K562 (cell line): ENCODE measurements around the gene SPI1. TPM values are rescaled to one million over a fixed set of nuclear protein-coding genes. Genes with fewer than 3 reads are reported as not detected.

Experiments
- AFF1 ChIP-seq, 2 experiments: fragments of 450-650 bp; IDR thresholded peaks; 2 replicates each; pipeline ENCODE4 v1.6.1; 2018; ENCODE audit warnings: mild to moderate bottlenecking in 2 of 2, low read depth in 1 of 2; ENCODE audit not compliant: partially characterized antibody in 2 of 2
- LEF1 ChIP-seq: fragments of 450-650 bp; IDR thresholded peaks from 2 replicates; pipeline ENCODE4 v1.6.1; 2016; ENCODE audit warnings: mild to moderate bottlenecking
- PATZ1 ChIP-seq: fragments of 250-450 bp; sonication (Bioruptor Pico); IDR thresholded peaks from 2 replicates; pipeline ENCODE4 v1.5.0; 2020; ENCODE audit warnings: mild to moderate bottlenecking, borderline replicate concordance
- POLR2G ChIP-seq: fragments of 200-400 bp; formaldehyde crosslinking; IDR thresholded peaks from 2 replicates; pipeline ENCODE4 v1.6.1; 2017; ENCODE audit warnings: low read depth, mild to moderate bottlenecking, antibody characterized with exemption, low read length, moderate library complexity
- STAT5A ChIP-seq: IDR thresholded peaks from 2 replicates; pipeline ENCODE4 v1.6.1; 2012; ENCODE audit warnings: low read length, inconsistent platforms, borderline replicate concordance
- ZNF431 ChIP-seq: sonication (generic); formaldehyde crosslinking; IDR thresholded peaks from 2 replicates; pipeline ENCODE4 v1.8.0; 2022; ENCODE audit warnings: mild to moderate bottlenecking, missing genetic modification reagents
- ZNF592 ChIP-seq: fragments of 450-650 bp; IDR thresholded peaks from 2 replicates; pipeline ENCODE4 v1.6.1; 2017; ENCODE audit warnings: antibody characterized with exemption, mild to moderate bottlenecking
- polyA plus RNA-seq, 8 experiments: library from polyadenylated mRNA; depleted of rRNA in 4 of 8; stranded (reverse) in 5 of 8; unstranded in 3 of 8; fragments of >200 nt; fragmentation: Nextera tagmentation in 2 of 8; fragmentation: Illumina TruSeq in 1 of 8; extraction: Ambion mirVana in 2 of 8; extraction: Trizol in 1 of 8; gene quantifications; 2 replicates each; pipeline versions ENCODE4 v1.2.1 to v1.2.3, GENCODE V29; 2011 to 2014; ENCODE audit warnings: inconsistent platforms in 1 of 8, missing spikeins in 1 of 8
- total RNA-seq, 7 experiments: library from RNA; depleted of rRNA in 6 of 7; stranded (reverse); fragments of >200 nt in 6 of 7; fragmentation: Illumina TruSeq in 2 of 7; extraction: Trizol in 2 of 7; gene quantifications; 2 replicates each; pipeline versions ENCODE4 v1.2.1 to v1.2.3, GENCODE V29; 2011 to 2021; ENCODE audit warnings: low replicate concordance in 1 of 7

SPI1 gene
- total and polyA plus RNA-seq, 9 of the 15 experiments (the other 6 are each of a cell fraction or from before 2014, with no cell fraction given) = 0.10 to 33.7 (median 10.3) TPM

GRCh38 chr11:47378010-47378835, at the start of gene SPI1 (continued):
- no peak for TF ChIP-seq AFF1 (IDR thresholded peaks at IDR 0.05; ENCODE audit: low read depth in 1 of 2, partially characterized antibody in 2 of 2)
- peak; percentile 82 for TF ChIP-seq STAT5A
- peak; percentile 82 for TF ChIP-seq POLR2G
- TF ChIP-seq PATZ1 = no peak
- peak; percentile 92 for TF ChIP-seq ZNF592
- TF ChIP-seq LEF1 = peak; percentile 71; the same call in 1 of the 2 replicates
- TF ChIP-seq ZNF431 (CRISPR knock-in tag) = 0 out of 2 replicates have a peak, but pooled peaks have one; percentile 15
